Stimulated activated naive CD8-positive, alpha-beta T cell treated with anti-CD3 and anti-CD28 coated beads, Interleukin-15, amount 100 ng/mL, for 72 hours (primary cell): ENCODE data around the gene NXPE3.
"Not testable (repeated sequence)": the region's sequence is repeated elsewhere in the genome, so short reads cannot be mapped to it uniquely, and the experiment has no call there.

Source experiments
- ATAC-seq: fragments of 150-1000 bp; cut with Tn5 transposase; 2 replicates; pipeline ENCODE4 v1.10.0; 2021; ENCODE audit warnings: mild to moderate bottlenecking, moderate library complexity
- DNase-seq, 2 donors: peaks; one replicate each; pipeline ENCODE4 v3.0.0; 2021 to 2022
- H3K27ac Mint-ChIP-seq, 2 donors: one replicate each; pipeline ENCODE4 v1.8.0; 2022; ENCODE audit warnings: mild to moderate bottlenecking in 2 of 2, mixed read lengths in 2 of 2, moderate library complexity in 2 of 2
- H3K27me3 Mint-ChIP-seq: one replicate; pipeline ENCODE4 v1.8.0; 2022; ENCODE audit warnings: mixed read lengths
- H3K4me1 Mint-ChIP-seq: one replicate; pipeline ENCODE4 v1.8.0; 2022; ENCODE audit warnings: mild to moderate bottlenecking, mixed read lengths
- H3K4me3 Mint-ChIP-seq, 2 donors: one replicate each; pipeline ENCODE4 v1.8.0; 2022; ENCODE audit warnings: mild to moderate bottlenecking in 2 of 2, mixed read lengths in 2 of 2, moderate library complexity in 1 of 2
- H3K9me3 Mint-ChIP-seq, 2 donors: one replicate each; pipeline ENCODE4 v1.8.0; 2022; ENCODE audit warnings: mixed read lengths in 2 of 2

The NXPE3 gene

GRCh38 chr3:101779047-101779821 lies at the start of gene NXPE3:
NXPE3 (plus strand) TSS chr3:101779211; CDS start chr3:101785597, 6,386 bp downstream.
- Mint-ChIP-seq H3K4me1 (peaks cover 53% of the 10 kb centered on the region), H3K9me3 (no peaks in the 10 kb centered on the region), H3K27ac (peak within 1 kb of the TSS; percentile 95 to 96), H3K27me3 (no peaks in the 10 kb centered on the region), H3K4me3 (peak within 1 kb of the TSS; percentile 86 to 95)
- DNase-seq = peak; percentile 92 to 93
- ATAC-seq = peak; percentile 92

GRCh38 chr3:101729586-101729985 lies 49.4 kb upstream of the NXPE3 start:
- ATAC-seq = no peak
- Mint-ChIP-seq H3K4me1 (peaks cover 7% of the 10 kb centered on the region), H3K27me3 (no peaks in the 10 kb centered on the region), H3K4me3 (no peak overlapping the region), H3K9me3 (no peaks in the 10 kb centered on the region), H3K27ac (no peak overlapping the region)
- no peak for DNase-seq

GRCh38 chr3:101730839-101731238 lies 48.2 kb upstream of the NXPE3 start:
- no peak for ATAC-seq
- no peaks in the 10 kb centered on the region for H3K27me3 Mint-ChIP-seq
- no peaks in the 10 kb centered on the region for H3K9me3 Mint-ChIP-seq
- peak overlapping the region in 1 of 2 donors; percentile 78 for H3K27ac Mint-ChIP-seq
- no peak for DNase-seq
- no peak overlapping the region for H3K4me3 Mint-ChIP-seq
- peaks cover 7% of the 10 kb centered on the region for H3K4me1 Mint-ChIP-seq

- DNase-seq (no peak), ATAC-seq (no peak)
- no peak overlapping the region for H3K4me3 Mint-ChIP-seq
- H3K4me1 Mint-ChIP-seq = no peaks in the 10 kb centered on the region
- no peaks in the 10 kb centered on the region for H3K27me3 Mint-ChIP-seq
- H3K27ac Mint-ChIP-seq = no peak overlapping the region
- H3K9me3 Mint-ChIP-seq = no peaks in the 10 kb centered on the region
These were observed 46.8 kb upstream of the NXPE3 start for GRCh38 chr3:101732240-101732641.

GRCh38 chr3:101735833-101736232 lies 43.2 kb upstream of the NXPE3 start:
- no peak for DNase-seq
- Mint-ChIP-seq H3K9me3 (peaks cover 0 to 4% of the 10 kb centered on the region in 2 donors), H3K4me3 (no peak overlapping the region), H3K4me1 (no peaks in the 10 kb centered on the region), H3K27ac (no peak overlapping the region), H3K27me3 (no peaks in the 10 kb centered on the region)
- ATAC-seq = no peak

- not testable (repeated sequence) for DNase-seq, ATAC-seq, H3K27me3 Mint-ChIP-seq, H3K4me1 Mint-ChIP-seq, H3K9me3 Mint-ChIP-seq
- Mint-ChIP-seq H3K27ac (peak overlapping the region in 1 of 2 donors; percentile 54), H3K4me3 (peak overlapping the region in 1 of 2 donors; percentile 10)
These were observed 37.1 kb upstream of the NXPE3 start for GRCh38 chr3:101741914-101742313.

- H3K4me3 Mint-ChIP-seq = no peak overlapping the region
- no peaks in the 10 kb centered on the region for H3K9me3 Mint-ChIP-seq
- DNase-seq (no peak), ATAC-seq (no peak)
- H3K4me1 Mint-ChIP-seq = no peaks in the 10 kb centered on the region
- no peaks in the 10 kb centered on the region for H3K27me3 Mint-ChIP-seq
- H3K27ac Mint-ChIP-seq = no peak overlapping the region
These were observed 34.2 kb upstream of the NXPE3 start for GRCh38 chr3:101744811-101745210.

GRCh38 chr3:101745934-101746333 lies 33.1 kb upstream of the NXPE3 start:
- not testable (repeated sequence) for H3K9me3 Mint-ChIP-seq, H3K27ac Mint-ChIP-seq, DNase-seq, H3K4me3 Mint-ChIP-seq, H3K27me3 Mint-ChIP-seq, H3K4me1 Mint-ChIP-seq, ATAC-seq

GRCh38 chr3:101753386-101754113 lies 25.5 kb upstream of the NXPE3 start:
- H3K27ac Mint-ChIP-seq, H3K4me3 Mint-ChIP-seq, ATAC-seq, H3K4me1 Mint-ChIP-seq, H3K27me3 Mint-ChIP-seq, DNase-seq: not testable (repeated sequence)
- peaks cover 8 to 16% of the 10 kb centered on the region in 2 donors for H3K9me3 Mint-ChIP-seq

- ATAC-seq = no peak
- DNase-seq = no peak
- Mint-ChIP-seq H3K27ac (no peak overlapping the region), H3K27me3 (no peaks in the 10 kb centered on the region), H3K4me3 (no peak overlapping the region), H3K9me3 (no peaks in the 10 kb centered on the region), H3K4me1 (peaks cover 8% of the 10 kb centered on the region)
These were observed 20.8 kb upstream of the NXPE3 start for GRCh38 chr3:101758224-101758623.

- Mint-ChIP-seq H3K9me3 (no peaks in the 10 kb centered on the region), H3K4me1 (peaks cover 8% of the 10 kb centered on the region)
- no peak for DNase-seq
These were observed 16.9 kb upstream of the NXPE3 start for GRCh38 chr3:101762041-101762646.

GRCh38 chr3:101777745-101778281 lies 1.2 kb upstream of the NXPE3 start:
- ATAC-seq, H3K9me3 Mint-ChIP-seq, H3K27me3 Mint-ChIP-seq, DNase-seq: not testable (repeated sequence)
- Mint-ChIP-seq H3K4me1 (peaks cover 41% of the 10 kb centered on the region), H3K4me3 (peak overlapping the region; percentile 86 to 95), H3K27ac (peak overlapping the region; percentile 59 to 96)

More at GRCh38 chr3:101762041-101762646, 16.9 kb upstream of the NXPE3 start:
- Mint-ChIP-seq H3K4me3 (no peak overlapping the region), H3K27me3 (no peaks in the 10 kb centered on the region), H3K27ac (no peak overlapping the region)
- no peak for ATAC-seq

- ATAC-seq (no peak), DNase-seq (no peak)
- Mint-ChIP-seq H3K4me3 (peak overlapping the region; percentile 86 to 95), H3K9me3 (no peaks in the 10 kb centered on the region), H3K4me1 (peaks cover 46% of the 10 kb centered on the region), H3K27ac (peak overlapping the region; percentile 95 to 96), H3K27me3 (no peaks in the 10 kb centered on the region)
These were observed 495 bp upstream of the NXPE3 start for GRCh38 chr3:101778385-101779046.

GRCh38 chr3:101779822-101780381 lies 891 bp downstream of the NXPE3 start:
- DNase-seq (no peak), ATAC-seq (no peak)
- Mint-ChIP-seq H3K4me3 (peak overlapping the region; percentile 86 to 95), H3K27ac (peak overlapping the region; percentile 90 to 95), H3K4me1 (peaks cover 60% of the 10 kb centered on the region), H3K27me3 (no peaks in the 10 kb centered on the region), H3K9me3 (no peaks in the 10 kb centered on the region)

GRCh38 chr3:101780661-101781060 lies 1.6 kb downstream of the NXPE3 start:
- DNase-seq (no peak), ATAC-seq (no peak)
- peak overlapping the region; percentile 86 to 95 for H3K4me3 Mint-ChIP-seq
- H3K27me3 Mint-ChIP-seq = no peaks in the 10 kb centered on the region
- H3K4me1 Mint-ChIP-seq = peaks cover 68% of the 10 kb centered on the region
- H3K9me3 Mint-ChIP-seq = no peaks in the 10 kb centered on the region
- peak overlapping the region; percentile 27 to 65 for H3K27ac Mint-ChIP-seq
